Urinary bladder (tissue), 4 donors: ENCODE results near the gene SLC2A11. TPM values are rescaled to one million over a fixed set of nuclear protein-coding genes. Genes with fewer than 3 reads are reported as not detected.
A peak's percentile ranks its signal among the peaks of the same experiment; 100 is the strongest.
"Not testable (repeated sequence)": the region's sequence is repeated elsewhere in the genome, so short reads cannot be mapped to it uniquely, and the experiment has no call there.

ENCODE experiments used
- DNase-seq: peaks from one replicate; pipeline ENCODE4 v3.0.0-alpha.2; 2015; ENCODE audit errors: extremely low spot score
- H3K27ac ChIP-seq: one replicate; pipeline ENCODE4 v1.5.1; 2013; ENCODE audit warnings: low read depth, mild to moderate bottlenecking, moderate library complexity
- H3K36me3 ChIP-seq: one replicate; pipeline ENCODE4 v1.6.1; 2013; ENCODE audit warnings: mild to moderate bottlenecking, moderate library complexity; ENCODE audit not compliant: insufficient read depth
- H3K4me1 ChIP-seq: one replicate; pipeline ENCODE4 v1.6.1; 2013; ENCODE audit warnings: mild to moderate bottlenecking, moderate library complexity; ENCODE audit not compliant: insufficient read depth
- H3K4me3 ChIP-seq: one replicate; pipeline ENCODE4 v1.5.1; 2013; ENCODE audit warnings: low read depth, low read length
- WGBS: extraction: QIAGEN DNeasy Blood & Tissue Kit; methylation state at CpG from one replicate; pipeline ENCODE4 v1.1.7; 2013; 5-methylcytosine and 5-hydroxymethylcytosine counted together
- polyA plus RNA-seq: library from polyadenylated mRNA; stranded (reverse); fragments of 200-250 nt; gene quantifications from one replicate; pipeline ENCODE4 v1.2.3, GENCODE V29; 2013
- total RNA-seq: library from RNA; depleted of rRNA; stranded (reverse); fragments of >200 nt; gene quantifications from one replicate; pipeline ENCODE4 v1.2.3, GENCODE V29; 2014
- donor health status: healthy with polysubstance abuse.
- donor health status: healthy.

The SLC2A11 gene
- total and polyA plus RNA-seq, 2 donors: 12.0 to 13.0 TPM

DNA sequence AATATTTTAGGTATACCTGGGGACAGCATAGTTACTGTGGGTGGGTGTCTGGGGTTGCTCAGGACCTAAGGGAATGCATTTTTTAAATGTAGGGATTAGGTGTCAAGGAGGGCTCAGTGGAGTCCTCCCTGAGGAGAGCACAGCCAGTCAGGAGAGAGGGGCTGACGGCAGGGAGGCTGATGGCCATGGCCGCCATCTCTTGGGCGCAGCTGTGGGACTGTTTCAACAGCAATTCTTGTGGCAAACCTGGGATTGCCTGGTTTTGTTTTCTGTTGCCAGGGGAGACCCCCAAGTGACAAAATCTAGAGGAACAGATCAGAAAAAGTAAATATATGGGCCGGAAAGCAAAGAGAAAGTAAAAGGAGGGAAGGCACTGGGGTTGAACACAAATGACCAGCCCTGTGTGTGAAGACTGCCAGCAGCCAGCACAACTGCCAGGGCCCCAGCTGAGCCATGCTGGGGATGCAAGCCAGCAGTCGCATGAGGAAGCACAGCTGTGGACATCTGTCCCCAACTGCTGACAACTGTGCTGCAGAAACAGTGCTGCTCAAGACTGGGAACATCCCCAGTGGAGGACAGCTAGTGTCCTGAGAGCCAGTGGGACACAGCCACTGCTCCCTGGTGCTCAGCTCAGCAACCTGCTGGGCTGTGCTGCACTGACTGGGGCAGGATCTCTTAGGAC is 47.0 kb downstream of the SLC2A11 start:
- Histone ChIP-seq H3K36me3 (no peaks in the 10 kb centered on the region), H3K4me3 (no peak overlapping the region), H3K4me1 (no peaks in the 10 kb centered on the region), H3K27ac (no peak overlapping the region)
- 67% methylated on average over 5 of the region's 5 CpGs for WGBS
- DNase-seq: no peak

- 93% methylated on average over 4 of the region's 4 CpGs for WGBS
- Histone ChIP-seq H3K27ac (no peak overlapping the region), H3K4me3 (no peak overlapping the region), H3K4me1 (no peaks in the 10 kb centered on the region), H3K36me3 (no peaks in the 10 kb centered on the region)
- DNase-seq: no peak
These were observed 49.0 kb downstream of the SLC2A11 start for GRCh38 chr22:23906641-23907040.

DNA sequence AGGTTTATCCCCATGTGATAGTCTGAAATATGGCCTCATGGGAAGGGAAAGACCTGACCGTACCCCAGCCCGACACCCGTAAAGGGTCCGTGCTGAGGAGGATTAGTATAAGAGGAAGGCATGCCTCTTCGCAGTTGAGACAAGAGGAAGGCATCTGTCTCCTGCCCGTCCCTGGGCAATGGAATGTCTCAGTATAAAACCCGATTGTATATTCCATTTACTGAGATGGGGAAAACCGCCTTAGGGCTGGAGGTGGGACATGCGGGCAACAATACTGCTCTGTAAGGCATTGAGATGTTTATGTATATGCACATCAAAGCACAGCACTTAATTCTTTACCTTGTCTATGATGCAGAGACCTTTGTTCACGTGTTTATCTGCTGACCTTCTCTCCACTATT is 49.7 kb downstream of the SLC2A11 start:
- H3K4me1 ChIP-seq, H3K4me3 ChIP-seq, H3K27ac ChIP-seq, DNase-seq, H3K36me3 ChIP-seq: not testable (repeated sequence)
- 50% methylated on average over 10 of the region's 10 CpGs for WGBS

- 48% methylated on average over 11 of the region's 11 CpGs for WGBS
- H3K27ac ChIP-seq: no peak overlapping the region
- DNase-seq: peak; percentile 28
These were observed 51.0 kb downstream of the SLC2A11 start for GRCh38 chr22:23908587-23909205.

DNA sequence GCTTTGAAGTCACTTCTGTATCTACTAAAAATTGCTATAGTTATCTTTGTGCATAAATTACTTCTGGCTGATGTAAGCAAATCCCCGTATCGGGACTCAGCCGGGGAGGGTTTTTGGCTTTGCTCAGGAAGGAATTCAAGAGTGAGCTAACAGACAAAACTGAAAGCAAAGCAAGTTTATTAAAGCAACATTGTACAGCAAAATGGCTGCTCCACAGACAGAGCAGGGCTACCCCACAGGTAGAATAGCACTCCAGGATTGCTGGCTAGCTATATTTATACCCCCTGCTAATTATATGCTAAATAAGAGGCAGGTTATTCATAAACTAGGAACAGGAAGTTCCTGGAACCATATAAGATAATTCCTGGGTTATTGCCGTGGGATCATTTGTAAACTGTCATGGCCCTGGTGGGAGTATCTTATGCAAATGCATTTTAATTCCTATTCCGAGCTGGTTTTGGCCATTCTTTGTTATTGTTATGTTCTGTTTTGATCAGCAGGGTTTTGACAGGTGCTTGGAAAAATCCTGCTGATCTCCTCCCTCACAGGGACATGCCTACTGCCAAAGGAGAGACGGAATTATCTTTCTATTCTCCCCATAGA is 51.7 kb downstream of the SLC2A11 start:
- DNase-seq: peak; percentile 52

More at GRCh38 chr22:23908587-23909205, 51.0 kb downstream of the SLC2A11 start:
- Histone ChIP-seq H3K4me3 (no peak overlapping the region), H3K36me3 (no peaks in the 10 kb centered on the region), H3K4me1 (no peaks in the 10 kb centered on the region)

GRCh38 chr22:23910496-23911190 is 53.0 kb downstream of the SLC2A11 start:
- no peak for DNase-seq
- Histone ChIP-seq H3K27ac (no peak overlapping the region), H3K36me3 (no peaks in the 10 kb centered on the region), H3K4me1 (no peaks in the 10 kb centered on the region), H3K4me3 (no peak overlapping the region)
- WGBS: 89% methylated on average over 3 of the region's 3 CpGs

More for the DNA sequence above, 51.7 kb downstream of the SLC2A11 start:
- 20% methylated on average over 6 of the region's 6 CpGs for WGBS
- Histone ChIP-seq H3K27ac (no peak overlapping the region), H3K4me1 (no peaks in the 10 kb centered on the region), H3K4me3 (no peak overlapping the region), H3K36me3 (no peaks in the 10 kb centered on the region)

- WGBS: 86% methylated on average over 12 of the region's 12 CpGs
- H3K4me1 ChIP-seq: no peaks in the 10 kb centered on the region
These were observed 53.8 kb downstream of the SLC2A11 start for GRCh38 chr22:23911318-23911980.

GRCh38 chr22:23912293-23912903 is 54.7 kb downstream of the SLC2A11 start:
- Histone ChIP-seq H3K4me1 (no peaks in the 10 kb centered on the region), H3K36me3 (no peaks in the 10 kb centered on the region), H3K4me3 (no peak overlapping the region), H3K27ac (no peak overlapping the region)
- WGBS: 73% methylated on average over 9 of the region's 9 CpGs
- DNase-seq: no peak

More at GRCh38 chr22:23911318-23911980, 53.8 kb downstream of the SLC2A11 start:
- Histone ChIP-seq H3K4me3 (no peak overlapping the region), H3K27ac (no peak overlapping the region), H3K36me3 (no peaks in the 10 kb centered on the region)
- no peak for DNase-seq

DNA sequence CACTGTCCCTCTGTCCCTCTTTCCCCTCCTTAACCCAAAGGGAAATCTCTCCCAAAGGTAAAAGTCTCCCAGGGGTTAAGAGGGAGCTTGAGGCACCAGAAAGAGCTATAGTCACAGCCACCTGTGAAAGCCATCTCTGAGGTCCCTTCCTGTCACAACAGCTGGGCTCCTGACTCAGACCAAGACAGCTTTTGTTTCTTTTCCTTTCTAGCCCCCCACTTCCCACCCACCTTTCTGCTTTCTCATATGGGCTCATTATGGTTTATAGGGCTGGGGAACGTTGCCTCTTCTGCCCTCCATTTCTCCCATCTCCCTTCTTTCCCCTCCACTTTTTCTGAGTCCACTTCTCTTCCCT is 55.6 kb downstream of the SLC2A11 start:
- WGBS: 0% methylated on average over 1 of the region's 1 CpG
- Histone ChIP-seq H3K36me3 (no peaks in the 10 kb centered on the region), H3K4me1 (no peaks in the 10 kb centered on the region), H3K4me3 (peak overlapping the region; percentile 43), H3K27ac (peak overlapping the region; percentile 85)
- no peak for DNase-seq

DNA sequence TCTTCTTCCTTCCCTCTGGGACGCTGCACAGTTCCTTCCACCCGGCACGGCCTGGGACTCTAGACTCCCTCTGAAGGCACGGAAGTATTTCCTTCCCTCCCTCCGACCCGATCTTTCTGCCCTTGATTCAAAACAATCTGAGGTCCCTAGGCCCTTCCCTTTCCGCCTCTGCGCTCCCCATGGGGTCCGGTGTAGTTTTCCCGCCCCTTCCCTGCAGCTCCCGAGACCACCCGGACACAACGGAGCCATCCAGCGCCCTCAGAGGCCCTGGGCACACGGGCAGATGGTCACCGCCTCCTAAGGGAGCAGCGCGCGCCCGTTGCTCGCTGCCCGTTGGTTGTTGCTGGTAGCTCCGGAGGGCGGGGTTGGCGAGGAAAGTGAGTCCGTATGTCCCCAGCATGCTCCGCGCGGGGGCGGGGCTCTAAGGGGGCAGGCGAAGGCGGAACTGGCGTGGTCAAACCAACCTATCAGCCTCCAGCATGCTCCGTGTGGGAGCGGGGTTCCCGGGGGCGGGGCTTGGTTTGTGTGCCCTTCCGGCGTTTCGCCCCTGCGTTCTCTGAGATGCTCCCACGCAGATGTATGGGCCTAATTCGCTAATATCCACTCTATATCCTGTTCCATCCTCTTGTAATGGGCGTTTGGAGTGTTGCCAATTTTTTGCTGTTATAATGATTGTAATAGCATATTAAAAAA is 56.1 kb downstream of the SLC2A11 start:
- H3K4me3 ChIP-seq: peak overlapping the region; percentile 43
- H3K4me1 ChIP-seq: no peaks in the 10 kb centered on the region
- peak; percentile 96 for DNase-seq
- H3K27ac ChIP-seq: peak overlapping the region; percentile 85
- H3K36me3 ChIP-seq: no peaks in the 10 kb centered on the region
- under 1% methylated on average over 44 of the region's 44 CpGs for WGBS

- Histone ChIP-seq H3K27ac (no peak overlapping the region), H3K4me3 (no peak overlapping the region), H3K4me1 (no peaks in the 10 kb centered on the region), H3K36me3 (no peaks in the 10 kb centered on the region)
- WGBS: 87% methylated on average over 3 of the region's 3 CpGs
- no peak for DNase-seq
These were observed 57.6 kb downstream of the SLC2A11 start for GRCh38 chr22:23915290-23915689.

DNA sequence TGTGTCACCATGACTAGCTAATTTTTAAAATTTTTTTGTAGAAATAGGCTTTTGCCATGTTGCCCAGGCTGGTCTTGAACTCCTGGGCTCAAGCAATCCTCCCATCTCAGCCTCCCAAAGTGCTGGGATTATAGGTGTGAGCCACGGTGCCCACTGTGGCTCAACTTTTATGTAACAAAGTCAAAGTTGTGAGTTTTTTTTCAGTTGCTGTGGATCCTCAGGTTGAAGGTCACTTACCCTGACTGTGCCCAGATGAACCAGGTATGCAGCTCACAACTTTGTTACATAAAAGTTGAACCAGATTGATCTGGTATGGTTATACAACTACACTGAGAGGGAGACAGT is 62.6 kb downstream of the SLC2A11 start:
- not testable (repeated sequence) for H3K4me3 ChIP-seq, DNase-seq, H3K27ac ChIP-seq, H3K36me3 ChIP-seq, H3K4me1 ChIP-seq
- WGBS: 89% methylated on average over 1 of the region's 1 CpG
